ENCODE measurements around the gene CINP.

DNA sequence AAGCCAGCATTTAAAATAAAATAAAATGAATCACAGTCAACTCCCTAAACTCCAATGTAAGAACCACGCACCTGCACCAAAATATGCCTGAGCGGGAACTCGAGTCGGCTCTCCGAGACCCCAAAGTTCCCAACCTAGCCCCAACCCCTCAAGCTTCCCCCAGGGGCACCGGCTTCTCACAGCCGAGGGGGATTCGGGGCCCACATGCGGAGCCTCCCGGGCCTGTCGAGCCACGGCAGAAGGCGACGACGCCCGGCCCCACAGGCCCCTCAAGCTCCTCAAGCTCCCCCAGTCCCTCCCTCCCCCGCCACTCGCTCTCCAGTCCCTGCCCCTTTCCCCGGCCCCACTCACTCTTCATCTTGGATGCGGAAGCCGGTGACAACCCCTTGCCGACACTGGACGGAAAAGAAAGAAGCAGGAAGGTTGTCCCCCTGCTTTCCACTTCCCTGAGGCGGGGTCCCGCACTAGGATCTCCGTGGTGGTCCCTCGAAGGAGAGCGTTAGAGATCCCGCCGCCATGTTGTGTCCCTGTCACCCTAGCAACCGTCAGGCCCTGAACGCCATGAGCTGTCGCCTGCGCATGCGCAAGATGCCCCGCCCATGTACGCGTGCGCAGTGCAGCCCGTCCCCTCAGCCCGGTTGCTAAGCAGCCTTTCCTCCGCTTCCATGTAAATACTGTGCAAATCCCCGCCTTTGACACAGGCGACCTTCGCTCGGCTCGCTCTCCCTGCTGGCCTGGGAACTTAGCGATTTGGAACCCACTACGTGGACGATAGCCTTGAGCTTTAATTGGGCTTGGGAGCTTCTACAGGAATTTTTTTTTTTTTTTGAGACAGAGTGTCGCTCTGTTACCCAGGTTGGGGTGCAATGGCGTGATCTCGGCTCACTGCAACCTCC lies 57.8 kb downstream of the CINP start, which contains the start of gene MOK:
- TF ChIP-seq EZH2 (IDR thresholded peaks at IDR 0.05; ENCODE audit: insufficient read depth, poor library complexity, severe bottlenecking): no peak
- TF ChIP-seq EZH2phosphoT487 (IDR thresholded peaks at IDR 0.05; ENCODE audit: insufficient read depth, low read depth): no peak
